ENCODE data around the gene AP5S1. TPM values are rescaled to one million over a fixed set of nuclear protein-coding genes. Genes with fewer than 3 reads are reported as not detected.

Gene AP5S1
- polyA plus RNA-seq, 1 donor from 2014 or later = 11.3 TPM

- no peak for TF ChIP-seq SMC3 (conservative IDR thresholded peaks at IDR 0.05; ENCODE audit: poor library complexity)
- TF ChIP-seq RAD21 (conservative IDR thresholded peaks at IDR 0.05) = no peak
- TF ChIP-seq POLR2AphosphoS5 (IDR thresholded peaks at IDR 0.05) = no peak
- no peak for TF ChIP-seq MXI1 (conservative IDR thresholded peaks at IDR 0.05; ENCODE audit: poor library complexity, severe bottlenecking)
- no peak for TF ChIP-seq EP300 (conservative IDR thresholded peaks at IDR 0.05; ENCODE audit: poor library complexity, severe bottlenecking)
- TF ChIP-seq CTCF (IDR thresholded peaks at IDR 0.05; ENCODE audit: poor library complexity, severe bottlenecking) = no peak
- no peak for TF ChIP-seq EZH2 (IDR thresholded peaks at IDR 0.05; ENCODE audit: borderline replicate concordance, insufficient read depth, low read length, poor library complexity, severe bottlenecking)
- TF ChIP-seq REST (IDR thresholded peaks at IDR 0.05; ENCODE audit: borderline replicate concordance) = no peak
- TF ChIP-seq TAF1 (IDR thresholded peaks at IDR 0.05; ENCODE audit: low read depth) = no peak
- no peaks in the 10 kb centered on the region for H3F3A ChIP-seq (ENCODE audit: insufficient read depth, low read length, poor library complexity, severe bottlenecking)
- H4K20me1 ChIP-seq (ENCODE audit: insufficient read depth) = no peaks in the 10 kb centered on the region
- H3K9ac ChIP-seq (ENCODE audit: low read length) = no peak overlapping the region
- no peak overlapping the region for H3K4me3 ChIP-seq (ENCODE audit: low read length)
- H3K36me3 ChIP-seq (ENCODE audit: insufficient read depth, low read length) = no peaks in the 10 kb centered on the region
- no peak overlapping the region for H2AFZ ChIP-seq (ENCODE audit: low read depth, low read length)
- H3K9me3 ChIP-seq (ENCODE audit: low read length) = no peaks in the 10 kb centered on the region
- no peak overlapping the region for H3K4me2 ChIP-seq (ENCODE audit: low read length)
- no peaks in the 10 kb centered on the region for H3K9me2 ChIP-seq (ENCODE audit: insufficient read depth, low read length)
- no peak overlapping the region for H3K27ac ChIP-seq (ENCODE audit: low read length)
- H3K79me2 ChIP-seq (replicated peaks; ENCODE audit: insufficient read depth, low read length) = no peaks in the 10 kb centered on the region
- peaks cover 34% of the 10 kb centered on the region for H3K27me3 ChIP-seq (ENCODE audit: insufficient read depth, low read depth, low read length)
Measured at GRCh38 chr20:3775457-3776108, 44.8 kb upstream of the AP5S1 start.

DNA sequence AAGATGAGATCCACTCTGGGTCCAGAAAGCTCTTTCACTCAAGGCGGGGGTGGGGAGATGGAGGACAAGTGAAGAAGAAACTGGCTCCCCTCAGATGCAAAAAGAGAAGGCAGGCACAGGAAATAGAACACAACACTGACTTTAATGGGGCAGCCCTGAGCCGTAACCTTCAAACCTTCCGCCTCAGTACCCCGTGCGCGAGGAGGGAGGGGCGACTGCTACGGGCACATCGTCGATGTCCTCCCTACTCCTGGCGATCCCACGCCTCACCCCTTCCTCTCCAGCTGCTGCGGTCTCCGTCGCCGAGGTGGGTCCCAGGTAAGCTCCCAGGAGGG, 43.0 kb upstream of the AP5S1 start:
- H3K36me3 ChIP-seq (ENCODE audit: insufficient read depth, low read length) = no peaks in the 10 kb centered on the region
- H3K4me3 ChIP-seq (ENCODE audit: low read length) = peak overlapping the region; percentile 56
- H3K9me2 ChIP-seq (ENCODE audit: insufficient read depth, low read length) = no peaks in the 10 kb centered on the region
- no peak overlapping the region for H3K27ac ChIP-seq (ENCODE audit: low read length)
- no peaks in the 10 kb centered on the region for H3K9me3 ChIP-seq (ENCODE audit: low read length)
- no peak overlapping the region for H3K4me2 ChIP-seq (ENCODE audit: low read length)
- H4K20me1 ChIP-seq (ENCODE audit: insufficient read depth) = no peaks in the 10 kb centered on the region
- no peaks in the 10 kb centered on the region for H3F3A ChIP-seq (ENCODE audit: insufficient read depth, low read length, poor library complexity, severe bottlenecking)
- H3K27me3 ChIP-seq (ENCODE audit: insufficient read depth, low read depth, low read length) = peaks cover 34% of the 10 kb centered on the region
- H3K9ac ChIP-seq (ENCODE audit: low read length) = peak overlapping the region; percentile 23
- no peak for TF ChIP-seq MXI1 (conservative IDR thresholded peaks at IDR 0.05; ENCODE audit: poor library complexity, severe bottlenecking)
- TF ChIP-seq EZH2 (IDR thresholded peaks at IDR 0.05; ENCODE audit: borderline replicate concordance, insufficient read depth, low read length, poor library complexity, severe bottlenecking) = no peak
- no peak for TF ChIP-seq CTCF (IDR thresholded peaks at IDR 0.05; ENCODE audit: poor library complexity, severe bottlenecking)
- TF ChIP-seq REST (IDR thresholded peaks at IDR 0.05; ENCODE audit: borderline replicate concordance) = no peak
- TF ChIP-seq SMC3 (conservative IDR thresholded peaks at IDR 0.05; ENCODE audit: poor library complexity) = no peak
- TF ChIP-seq RAD21 (conservative IDR thresholded peaks at IDR 0.05) = no peak
- TF ChIP-seq POLR2AphosphoS5 (IDR thresholded peaks at IDR 0.05) = no peak
- no peaks in the 10 kb centered on the region for H3K79me2 ChIP-seq (replicated peaks; ENCODE audit: insufficient read depth, low read length)
- no peak overlapping the region for H2AFZ ChIP-seq (ENCODE audit: low read depth, low read length)
